Measurements from ENCODE around the gene ACTL7A.
"Not testable (repeated sequence)": the region's sequence is repeated elsewhere in the genome, so short reads cannot be mapped to it uniquely, and the experiment has no call there.

GRCh38 chr9:108899023-108899695, 37.1 kb downstream of the ACTL7A start:
- TF ChIP-seq CTCF (IDR thresholded peaks at IDR 0.05; ENCODE audit: insufficient read depth, low read length); REST (IDR thresholded peaks at IDR 0.05; ENCODE audit: insufficient replicate concordance, low read depth): not testable (repeated sequence)
